Inflammatory macrophage treated with lipopolysaccharide for 1 hour (primary cell): ENCODE data around the gene ELMO1.
"Not testable (repeated sequence)": the region's sequence is repeated elsewhere in the genome, so short reads cannot be mapped to it uniquely, and the experiment has no call there.

Experiments
- DNase-seq, 2 donors: peaks; one replicate each; pipeline ENCODE4 v3.0.0-alpha.2; 2020 to 2022

ELMO1 gene

DNA sequence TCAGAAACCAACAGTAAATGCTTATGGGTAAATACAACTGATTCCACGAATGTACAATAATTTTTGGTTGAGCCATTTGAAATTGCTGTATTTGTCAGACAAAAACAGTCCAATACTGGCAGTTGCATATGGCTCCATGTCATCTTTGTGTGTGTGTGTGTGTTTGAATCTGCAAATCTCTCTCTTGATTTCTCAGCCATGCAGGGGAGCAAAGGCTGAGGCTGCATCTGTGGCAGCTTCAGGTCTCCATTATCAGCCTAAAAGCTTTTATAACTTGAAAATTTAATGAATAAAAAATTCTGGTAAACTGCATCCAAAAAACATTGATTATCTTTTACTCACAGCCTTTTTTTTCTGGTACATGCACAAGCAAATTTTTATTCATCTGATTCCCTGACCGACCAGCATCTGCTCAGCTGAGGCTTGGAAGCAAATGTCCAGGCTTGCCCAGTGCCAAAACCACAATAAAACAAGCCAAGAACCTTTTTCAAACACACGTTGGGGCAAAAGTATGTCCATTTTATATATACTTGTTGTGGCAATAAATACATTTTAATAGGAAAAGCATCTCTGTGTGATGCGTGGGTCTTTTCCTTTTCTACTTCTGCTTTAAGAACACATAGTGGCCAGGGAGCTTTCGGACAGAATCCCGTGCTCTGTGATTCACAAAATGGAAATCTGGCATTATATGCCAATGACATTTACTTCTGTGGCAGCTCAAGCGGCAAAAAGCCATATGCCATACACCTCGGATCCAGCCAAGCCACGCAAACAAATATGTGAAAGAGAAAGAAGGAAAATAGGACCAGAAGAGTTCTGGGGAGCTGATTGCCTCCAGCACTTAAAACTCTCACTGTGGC, 448.8 kb downstream of the ELMO1 start:
- DNase-seq: no peak

DNA sequence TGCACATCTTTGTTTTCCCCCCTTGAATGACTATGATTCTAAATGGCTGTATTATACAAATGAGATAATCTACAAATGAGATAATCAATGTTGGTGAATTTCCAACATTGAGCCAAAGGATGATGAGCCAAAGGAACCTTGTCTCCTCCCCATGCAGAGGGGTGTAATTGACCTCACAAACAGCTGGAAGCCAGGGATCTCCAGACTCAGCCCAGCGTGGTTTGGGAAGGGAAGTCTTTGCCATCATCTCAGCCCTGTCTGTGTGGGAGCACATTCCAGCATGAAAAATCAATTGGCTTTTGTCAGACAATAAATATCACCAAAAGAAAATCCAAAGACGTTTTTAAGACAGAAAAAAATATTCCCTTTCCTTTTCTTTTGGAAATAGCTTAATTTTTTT, 452.9 kb downstream of the ELMO1 start:
- no peak for DNase-seq

DNA sequence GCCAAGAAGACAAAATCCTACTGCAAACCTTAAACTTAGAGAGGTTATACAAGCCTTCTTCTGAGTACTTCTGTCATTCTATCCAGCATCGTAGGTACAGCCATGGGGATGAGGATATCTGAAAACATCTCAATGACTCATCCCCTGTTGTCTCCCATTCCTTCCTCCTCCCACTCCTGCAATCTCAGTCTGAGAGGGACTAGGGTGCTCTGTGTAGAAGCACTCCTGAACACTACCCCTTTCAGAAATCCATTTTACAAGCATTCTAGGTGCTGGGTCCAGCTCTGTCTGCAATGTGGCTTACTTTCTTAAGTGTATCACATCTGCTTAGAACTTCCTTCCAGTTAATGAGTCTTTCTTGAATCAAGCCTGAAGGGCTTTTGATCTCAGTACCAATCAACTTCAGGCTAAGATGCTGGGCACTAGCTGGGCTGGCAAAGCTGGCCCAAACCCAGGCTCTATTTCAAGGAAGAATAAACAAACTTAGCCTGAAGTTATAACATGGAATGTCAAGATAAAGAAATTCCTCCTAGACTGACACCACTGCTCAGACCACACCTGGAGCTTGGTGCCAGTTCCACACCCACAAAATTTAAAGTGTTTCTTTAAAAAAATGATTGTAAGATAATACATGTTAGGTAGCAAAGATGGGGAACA, 454.1 kb downstream of the ELMO1 start:
- DNase-seq: no peak

DNA sequence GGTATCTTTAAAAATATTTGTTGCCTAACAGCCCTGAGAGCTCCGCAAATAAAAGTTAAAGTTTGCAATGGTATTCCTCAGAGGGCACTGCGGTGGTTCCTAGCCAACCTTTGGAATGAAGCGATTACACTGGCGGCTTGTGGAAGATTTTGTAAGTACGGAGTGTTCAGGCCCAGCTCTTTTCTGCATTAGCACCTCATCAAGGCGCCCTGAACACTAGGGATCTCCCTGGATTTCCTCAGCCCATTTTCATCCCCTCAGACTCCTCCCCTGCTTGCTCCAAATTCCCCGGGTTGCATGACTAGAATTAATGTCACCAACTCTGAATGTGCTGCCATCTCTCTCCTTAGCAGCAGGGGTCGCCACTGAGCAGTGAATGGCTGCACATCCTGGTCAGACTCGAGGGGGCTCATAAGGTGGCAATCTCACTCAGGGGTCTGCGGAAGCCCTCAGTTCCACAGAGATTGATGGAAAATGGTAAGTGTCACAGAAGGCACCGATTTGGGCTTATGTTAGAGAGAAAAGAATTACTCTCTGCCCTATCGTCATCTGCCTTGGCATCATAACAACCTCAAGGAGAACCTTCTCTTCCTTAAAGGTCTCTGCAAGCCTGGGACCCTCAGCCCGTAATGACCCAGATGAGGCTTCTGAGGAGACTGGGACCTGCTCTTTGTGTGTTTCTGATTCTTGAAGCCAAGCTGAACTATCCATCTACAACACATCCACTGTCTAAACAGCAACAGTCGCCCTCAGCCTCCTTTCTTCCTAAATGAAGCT, 461.5 kb downstream of the ELMO1 start:
- peak; percentile 90 to 91 for DNase-seq

DNA sequence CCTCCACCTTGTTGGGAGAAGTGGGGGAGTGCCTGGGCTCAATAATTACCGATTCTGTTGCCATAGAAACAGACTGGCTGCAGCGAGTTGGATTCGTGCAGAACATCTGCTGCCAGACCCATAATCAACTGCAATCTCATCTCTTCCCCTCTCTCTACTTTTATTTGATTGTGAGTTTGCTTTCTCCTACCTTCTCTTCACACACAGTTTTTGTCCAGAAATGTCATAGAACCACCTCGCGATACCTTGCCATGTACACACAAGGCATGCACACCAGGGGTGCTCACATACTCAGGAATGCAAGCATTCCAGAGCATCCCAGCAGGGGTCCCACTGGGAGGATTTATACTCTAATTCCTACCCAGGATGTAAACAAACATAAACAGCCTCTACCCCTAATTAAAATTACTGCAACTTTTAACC, 462.1 kb downstream of the ELMO1 start:
- DNase-seq: no peak

DNA sequence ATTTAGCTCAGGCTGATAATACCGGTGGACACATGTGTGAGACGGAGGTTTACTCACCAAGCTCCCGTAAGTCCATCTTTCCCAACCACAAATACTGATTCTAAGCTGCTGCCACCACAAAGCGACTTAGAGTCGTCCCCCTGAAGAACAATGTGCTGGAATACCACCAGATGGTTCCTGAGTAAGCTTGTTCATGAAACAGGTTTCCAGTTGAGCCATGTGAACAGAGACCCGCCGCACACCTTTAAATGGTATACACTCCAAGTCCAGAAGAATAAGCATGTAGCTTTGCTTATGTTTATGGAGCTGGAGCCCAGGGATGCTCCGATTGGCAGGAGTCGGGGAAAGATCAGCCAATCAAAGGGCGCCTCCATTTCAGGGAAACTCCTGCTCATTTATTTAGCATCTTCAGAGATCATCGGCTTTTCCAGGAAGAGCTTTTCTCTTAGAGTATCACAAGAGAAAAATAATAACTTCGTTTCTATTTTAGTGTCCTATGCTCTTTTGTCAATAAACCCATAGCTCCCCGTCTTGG, 462.7 kb downstream of the ELMO1 start:
- DNase-seq: no peak

DNA sequence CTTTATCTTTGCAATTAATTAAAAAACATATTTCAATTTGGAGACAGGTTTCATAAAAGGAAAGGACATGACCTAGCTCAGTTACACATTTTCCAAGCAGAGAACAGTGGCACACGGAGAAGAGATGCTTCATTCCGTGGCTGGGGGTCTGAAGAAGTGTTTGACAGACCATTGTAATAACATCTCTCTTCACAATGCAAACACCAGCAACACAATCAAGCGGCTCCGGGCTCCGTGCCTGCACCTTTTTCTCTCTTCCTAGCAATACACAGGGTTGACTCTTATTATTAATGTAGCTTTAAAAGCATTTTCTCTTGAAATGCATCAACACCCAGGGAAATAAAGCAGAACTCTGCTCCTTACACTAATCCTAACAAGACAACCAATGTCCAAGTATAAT, 463.3 kb downstream of the ELMO1 start:
- DNase-seq: no peak

DNA sequence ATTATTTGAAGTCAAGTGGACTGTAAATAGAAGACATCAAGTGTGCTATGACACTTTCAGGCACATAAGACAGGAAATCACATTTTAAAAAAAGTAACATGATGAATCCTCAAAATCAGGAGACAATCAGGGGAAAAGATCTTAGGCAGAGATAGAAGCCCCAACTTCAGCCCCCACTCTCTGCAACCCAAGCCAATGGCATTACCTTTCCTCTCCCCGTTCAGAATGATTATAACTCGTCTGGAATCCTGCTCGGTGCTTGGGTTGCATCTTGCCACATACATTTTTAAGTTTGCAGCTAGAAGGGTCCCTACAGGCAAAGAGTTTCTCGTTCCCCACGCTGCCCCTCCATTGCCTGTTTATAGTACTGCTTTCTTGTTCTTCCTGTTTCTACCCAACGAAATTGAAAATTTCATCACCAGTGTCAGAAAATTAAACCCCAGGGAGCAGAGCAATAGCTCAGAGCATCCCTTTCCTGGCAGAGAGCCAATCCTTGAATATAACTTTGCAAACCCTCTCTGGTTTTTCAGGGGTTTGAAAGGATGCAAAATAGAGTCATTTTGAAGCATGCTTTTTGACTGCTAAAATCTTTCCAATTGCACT, 463.9 kb downstream of the ELMO1 start:
- DNase-seq: peak; percentile 50 to 57

DNA sequence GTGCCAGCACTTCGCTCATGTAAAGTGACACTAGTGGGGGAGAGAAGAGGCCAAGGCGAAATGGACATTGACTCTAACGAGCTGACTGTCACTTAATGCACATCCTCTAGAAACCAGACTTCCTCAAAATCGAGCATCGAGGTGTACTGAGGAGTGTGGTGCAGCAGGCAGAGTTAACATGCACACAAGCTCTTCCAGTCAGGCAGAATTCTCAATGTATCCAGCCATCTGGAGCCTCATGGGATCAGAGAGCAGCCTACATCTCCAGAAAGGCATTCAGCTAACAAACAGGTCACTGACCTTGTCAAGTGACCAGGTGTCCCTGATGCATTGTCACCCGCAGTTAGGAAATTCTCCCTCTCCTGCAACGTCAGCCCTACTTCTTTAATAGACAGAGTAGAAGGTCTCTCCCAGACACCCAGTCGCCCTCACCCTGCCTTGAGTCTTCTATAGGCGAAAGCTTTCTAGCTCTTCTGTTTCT, 464.6 kb downstream of the ELMO1 start:
- no peak for DNase-seq

DNA sequence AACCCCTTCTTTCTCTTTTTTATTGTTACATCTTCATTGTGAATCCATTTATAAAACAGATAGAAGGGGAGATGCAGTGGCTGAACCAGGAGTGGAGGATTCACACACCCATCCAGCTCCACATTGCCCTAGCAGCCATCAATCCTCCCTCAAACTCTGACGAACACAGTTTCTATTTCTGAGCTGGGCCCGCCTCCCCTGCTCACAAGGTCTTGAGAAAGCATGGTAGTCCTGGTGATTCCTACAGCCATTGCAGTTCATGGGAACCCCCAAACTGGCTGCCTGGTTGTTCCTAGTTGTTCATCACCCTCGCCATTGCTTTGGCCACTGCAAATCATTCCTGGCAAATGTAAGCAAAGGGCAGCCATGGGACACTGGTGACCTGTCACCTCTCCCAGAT, 465.9 kb downstream of the ELMO1 start:
- DNase-seq: peak; percentile 28 to 56

DNA sequence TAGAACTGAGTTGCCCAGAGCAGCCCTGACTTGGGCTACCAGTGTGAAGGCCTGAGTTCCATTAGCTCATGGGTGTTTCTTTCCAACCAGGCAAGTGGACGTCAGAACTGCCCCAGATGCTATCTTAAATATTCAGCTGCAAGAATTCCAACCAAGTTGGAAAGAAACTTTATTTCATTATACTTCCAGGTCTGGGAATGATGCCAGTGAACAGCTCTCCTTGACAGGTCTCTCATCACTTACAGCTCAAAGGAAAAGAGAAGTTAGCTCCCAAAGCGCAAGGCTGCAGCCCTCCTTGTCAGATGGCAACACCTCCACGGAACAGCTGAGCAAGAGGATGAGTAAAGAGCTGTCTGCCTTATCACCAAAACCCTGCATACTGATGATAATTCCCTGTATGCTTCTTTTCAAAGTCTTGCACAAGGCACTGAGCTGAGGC, 468.8 kb downstream of the ELMO1 start:
- DNase-seq: no peak

DNA sequence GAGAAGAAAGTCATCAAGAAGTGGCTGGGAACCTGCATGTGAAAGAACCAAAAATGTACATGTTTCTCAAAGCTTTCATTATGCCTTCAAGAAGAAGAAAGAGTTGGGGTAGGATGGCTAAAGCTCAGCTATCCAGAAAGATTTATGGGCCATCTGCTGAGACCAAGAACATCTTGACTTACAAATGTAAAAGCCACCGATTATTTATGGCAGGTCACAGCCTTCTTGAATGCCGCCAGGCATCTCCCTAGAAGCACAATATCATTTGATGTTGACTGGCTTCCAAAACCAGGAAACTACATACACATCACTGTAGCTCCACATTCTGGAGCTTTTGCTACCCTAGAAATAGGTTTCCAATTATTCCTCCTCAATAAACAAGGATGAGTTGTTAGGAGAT, 470.2 kb downstream of the ELMO1 start:
- no peak for DNase-seq

DNA sequence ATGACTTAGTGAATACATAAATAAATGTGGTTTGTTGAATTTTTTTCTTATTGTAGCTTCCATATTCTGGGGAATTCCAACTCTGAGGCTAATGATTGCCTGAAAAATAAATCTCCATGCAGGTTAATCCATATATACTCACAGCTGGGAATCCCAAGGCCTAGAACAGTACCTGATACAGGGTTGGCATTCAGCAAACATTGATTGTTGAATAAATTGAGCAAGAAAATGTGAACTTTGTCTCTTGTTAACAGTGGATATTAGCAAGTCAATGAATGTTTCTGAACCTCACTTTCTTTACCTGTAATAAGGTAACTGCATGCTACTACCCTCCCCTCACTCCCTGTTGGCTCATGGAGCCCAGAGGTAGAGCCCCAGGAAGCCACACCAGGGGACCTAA, 470.8 kb downstream of the ELMO1 start:
- no peak for DNase-seq

DNA sequence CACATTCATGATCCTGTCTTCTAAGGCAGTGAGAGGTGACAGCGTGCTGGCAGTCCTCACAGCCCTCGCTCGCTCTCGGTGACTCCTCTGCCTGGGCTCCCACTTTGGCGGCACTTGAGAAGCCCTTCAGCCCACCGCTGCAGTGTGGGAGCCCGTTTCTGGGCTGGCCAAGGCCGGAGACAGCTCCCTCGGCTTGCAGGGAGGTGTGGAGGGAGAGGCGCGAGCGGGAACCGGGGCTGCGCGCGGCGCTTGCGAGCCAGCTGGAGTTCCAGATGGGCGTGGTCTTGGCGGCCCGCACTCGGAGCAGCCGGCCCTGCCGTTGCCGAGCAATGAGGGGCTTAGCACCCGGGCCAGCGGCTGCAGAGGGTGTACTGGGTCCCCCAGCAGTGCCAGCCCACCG, 475.1 kb downstream of the ELMO1 start:
- not testable (repeated sequence) for DNase-seq

DNA sequence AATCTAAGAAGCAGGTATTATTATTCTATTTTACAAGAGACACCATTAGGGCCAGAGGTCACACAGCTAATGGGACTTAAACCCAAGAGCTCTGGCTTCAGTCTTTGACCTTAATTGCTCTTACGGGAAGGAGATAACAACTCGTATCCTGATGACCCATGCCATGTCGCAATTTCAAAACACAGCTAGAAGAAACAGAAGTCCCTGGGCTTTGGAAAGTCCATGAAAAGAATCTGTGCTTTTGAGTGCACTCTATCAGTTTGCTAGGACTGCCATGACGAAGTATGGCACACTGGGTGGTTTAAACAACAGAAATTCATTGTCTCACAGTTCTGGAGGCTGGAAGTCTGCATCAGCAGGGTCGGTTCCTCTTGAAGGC, 476.5 kb downstream of the ELMO1 start:
- peak; percentile 87 to 90 for DNase-seq

DNA sequence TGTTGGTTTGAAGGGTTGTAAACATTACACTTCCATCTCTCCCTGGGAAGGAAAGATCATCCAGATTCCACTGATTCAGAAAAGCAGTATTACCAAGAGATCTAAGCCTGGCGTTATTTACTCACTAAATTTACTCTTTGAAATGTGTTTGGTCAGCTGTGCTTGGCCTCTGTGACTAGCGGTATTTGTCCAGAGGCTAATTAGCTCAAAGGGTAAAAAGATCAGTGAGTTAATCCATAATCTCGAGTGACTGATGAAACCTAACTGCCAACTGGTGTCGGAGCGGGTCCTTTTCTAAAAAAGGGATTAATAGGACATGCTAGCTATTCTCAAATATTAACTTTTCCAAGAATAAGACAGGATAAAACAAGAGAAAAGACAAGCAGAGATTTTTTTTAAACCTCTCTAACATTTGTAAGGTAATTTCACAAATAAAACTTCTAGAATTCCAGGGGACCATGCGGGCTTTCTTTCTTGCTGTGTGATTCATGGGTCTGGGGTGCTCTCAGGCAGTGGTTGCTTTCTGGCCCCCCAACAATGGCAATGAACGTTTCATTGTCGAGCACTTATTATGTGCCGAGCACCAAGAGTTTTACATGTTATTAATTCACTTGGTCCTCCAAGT, 477.0 kb downstream of the ELMO1 start:
- no peak for DNase-seq

DNA sequence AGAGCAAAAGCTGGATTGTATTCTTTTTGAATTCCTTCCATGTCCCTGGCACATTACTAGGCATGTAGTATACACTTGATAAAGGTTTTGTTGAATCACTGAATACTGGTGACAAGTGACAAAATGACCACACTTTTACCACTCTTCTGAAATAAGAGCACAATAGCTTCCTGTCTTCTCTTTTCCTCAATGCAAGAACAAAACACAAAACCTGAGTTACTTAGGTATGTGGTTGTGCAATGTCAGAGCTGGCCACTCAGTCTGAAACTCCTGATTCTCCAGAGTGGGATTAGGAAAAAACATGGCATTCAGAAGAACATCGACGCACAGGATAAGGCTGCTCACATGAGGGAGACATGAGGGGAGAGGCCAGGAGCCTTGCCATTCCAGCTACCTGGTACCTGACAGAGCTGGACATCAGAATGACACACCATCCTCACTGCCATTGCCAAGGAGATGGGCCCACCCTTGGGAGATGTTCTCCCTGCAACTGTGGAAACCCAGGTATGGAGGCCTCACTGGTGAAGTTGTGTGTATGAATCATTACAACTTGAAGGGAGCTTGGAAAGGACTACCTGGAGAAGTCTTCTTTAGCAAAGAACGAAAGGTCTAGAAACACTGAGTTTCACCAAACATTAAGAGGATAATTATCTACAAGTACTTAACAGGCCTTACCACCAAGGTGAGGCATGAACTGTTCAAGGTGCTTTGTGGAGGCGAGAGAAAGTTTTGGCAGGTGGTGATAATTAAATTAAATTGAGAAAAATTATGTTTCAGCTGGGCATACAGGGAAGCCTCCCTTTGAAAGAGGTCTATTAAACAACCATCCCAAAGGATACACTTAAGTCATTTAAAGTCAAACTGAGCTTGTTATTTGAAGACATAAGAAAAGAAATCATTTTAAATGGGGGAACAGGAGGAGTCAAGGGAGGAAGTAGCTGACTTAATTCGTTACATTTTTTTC, 477.8 kb downstream of the ELMO1 start:
- DNase-seq: no peak

DNA sequence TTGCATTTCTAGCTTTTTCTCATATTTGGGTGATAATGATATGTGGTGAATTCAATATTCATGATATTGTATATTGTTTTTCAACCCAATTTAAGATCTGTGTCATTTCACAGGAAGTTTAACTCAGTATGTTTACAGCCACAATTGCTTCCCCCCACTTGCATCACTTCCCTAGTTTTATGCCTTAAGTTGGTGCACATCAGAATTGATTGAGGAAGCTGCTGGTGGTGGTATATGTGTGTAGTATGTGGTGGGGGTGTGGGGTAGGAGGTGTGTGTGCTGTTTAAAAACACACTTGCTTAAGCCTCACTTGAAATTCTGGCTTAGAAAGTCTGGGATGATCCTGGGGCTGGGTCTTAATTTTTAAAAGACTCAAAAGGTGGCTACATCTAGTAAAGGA, 479.3 kb downstream of the ELMO1 start:
- DNase-seq: peak; percentile 82 to 88

DNA sequence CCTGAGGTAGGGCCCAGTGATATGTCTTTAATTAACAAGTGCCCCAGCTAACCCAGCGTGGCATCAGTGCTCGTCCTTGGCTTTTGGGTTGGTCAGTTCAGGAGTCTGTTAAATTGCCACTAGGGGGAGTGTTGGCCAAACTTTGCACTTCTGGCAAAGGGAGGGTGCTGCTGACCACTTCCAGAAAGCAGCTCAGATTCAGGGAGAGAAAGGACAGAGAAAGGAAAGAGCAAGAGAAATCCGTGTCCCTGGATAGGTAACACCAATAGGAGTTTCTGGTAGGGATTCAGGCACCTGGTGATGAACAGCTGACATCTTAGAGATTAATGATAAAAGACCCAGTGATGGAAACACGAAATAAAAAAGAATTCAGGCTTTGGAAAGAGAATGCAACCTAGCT, 481.3 kb downstream of the ELMO1 start:
- DNase-seq: peak; percentile 59 to 83

DNA sequence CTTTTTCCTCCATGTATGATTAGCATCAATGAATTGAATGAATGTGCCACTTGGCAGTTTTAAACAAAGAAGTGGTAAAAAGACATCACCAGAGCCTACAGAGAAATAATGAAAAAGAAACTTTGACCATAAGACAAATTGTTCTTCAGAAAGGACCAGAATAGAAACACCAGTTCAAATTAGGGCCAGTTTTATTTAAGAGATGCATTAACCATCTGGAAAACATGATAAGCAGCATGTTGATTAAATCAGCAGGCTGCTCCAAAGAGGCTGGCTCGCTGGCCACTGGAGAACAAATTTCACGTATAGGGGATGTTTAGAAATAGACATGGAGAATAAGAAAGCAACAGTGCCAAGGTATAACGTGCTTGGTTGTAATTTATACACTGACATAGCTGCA, 482.0 kb downstream of the ELMO1 start:
- DNase-seq: no peak

DNA sequence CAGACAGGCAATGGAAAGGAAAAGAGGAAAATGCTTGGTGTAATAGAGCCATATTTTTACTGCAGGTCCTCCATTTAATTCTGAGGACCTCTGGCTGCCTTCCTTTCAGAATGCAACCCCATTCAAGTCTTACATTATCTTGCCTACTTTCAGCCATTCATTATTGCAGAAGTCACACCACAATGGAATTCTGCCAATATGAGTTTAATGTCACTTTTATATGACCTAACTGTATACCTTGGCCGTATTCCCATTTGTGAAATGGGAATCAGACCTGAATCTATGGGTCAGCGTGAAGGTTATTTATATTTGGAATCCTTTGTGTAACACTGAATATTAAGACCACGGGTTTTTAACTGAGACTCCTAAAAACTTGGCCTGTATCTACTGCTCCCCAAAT, 482.6 kb downstream of the ELMO1 start:
- no peak for DNase-seq
